NCI-H1048 (cell line): ENCODE data around the gene GBP5.
"Not testable (repeated sequence)": the region's sequence is repeated elsewhere in the genome, so short reads cannot be mapped to it uniquely, and the experiment has no call there.

Experiments used
- DNase-seq: peaks from one replicate; lab custom pipeline; 2025; lab: John Stamatoyannopoulos, UW

GBP5 gene

GRCh38 chr1:89284078-89284763, 11.6 kb upstream of the GBP5 start:
- not testable (repeated sequence) for DNase-seq

DNA sequence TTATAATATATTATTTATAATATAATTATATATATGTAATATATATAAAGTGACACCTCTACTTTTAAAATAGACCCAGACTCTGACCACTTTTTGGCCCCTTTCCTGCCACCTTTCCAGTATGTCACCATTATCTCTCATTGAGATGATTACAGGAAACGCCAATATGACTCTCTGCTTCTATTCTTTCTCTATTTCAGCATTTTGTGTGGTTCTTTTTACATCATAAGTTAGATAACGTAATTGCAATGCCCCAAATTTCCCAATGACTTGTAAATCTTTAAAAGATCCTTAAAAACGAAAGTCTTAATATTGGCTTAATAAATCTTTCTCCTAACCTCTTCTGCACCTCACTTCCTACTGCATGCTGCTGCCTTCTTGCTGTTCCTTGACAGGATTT, 8.1 kb upstream of the GBP5 start:
- no peak for DNase-seq

- DNase-seq = no peak
Measured at GRCh38 chr1:89279011-89279466, 6.4 kb upstream of the GBP5 start.

- DNase-seq = no peak
Measured at GRCh38 chr1:89277725-89278124, 5.1 kb upstream of the GBP5 start.

GRCh38 chr1:89276690-89277089, 4.0 kb upstream of the GBP5 start:
- DNase-seq = no peak

DNA sequence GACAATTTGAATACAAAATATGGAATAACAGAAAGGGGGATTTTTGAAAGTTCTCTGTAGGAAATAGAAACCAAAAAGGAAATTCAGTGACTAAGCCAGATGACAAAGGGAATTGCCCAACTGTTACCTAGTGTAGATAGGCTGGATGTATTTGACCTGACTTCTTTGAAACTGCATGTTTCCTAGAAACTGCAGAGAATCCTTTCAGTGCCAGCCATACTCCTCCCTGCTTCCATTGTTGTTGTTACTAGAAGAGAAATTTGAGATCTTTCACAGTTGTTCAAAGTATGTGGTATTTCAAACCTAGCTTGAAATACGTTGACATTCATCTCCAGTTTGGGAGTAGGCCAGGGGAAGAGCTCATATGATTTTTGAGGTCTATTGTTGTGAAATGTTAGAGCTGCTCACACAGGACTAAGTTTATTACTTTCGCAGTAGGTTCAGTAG, 1.8 kb upstream of the GBP5 start:
- no peak for DNase-seq

DNA sequence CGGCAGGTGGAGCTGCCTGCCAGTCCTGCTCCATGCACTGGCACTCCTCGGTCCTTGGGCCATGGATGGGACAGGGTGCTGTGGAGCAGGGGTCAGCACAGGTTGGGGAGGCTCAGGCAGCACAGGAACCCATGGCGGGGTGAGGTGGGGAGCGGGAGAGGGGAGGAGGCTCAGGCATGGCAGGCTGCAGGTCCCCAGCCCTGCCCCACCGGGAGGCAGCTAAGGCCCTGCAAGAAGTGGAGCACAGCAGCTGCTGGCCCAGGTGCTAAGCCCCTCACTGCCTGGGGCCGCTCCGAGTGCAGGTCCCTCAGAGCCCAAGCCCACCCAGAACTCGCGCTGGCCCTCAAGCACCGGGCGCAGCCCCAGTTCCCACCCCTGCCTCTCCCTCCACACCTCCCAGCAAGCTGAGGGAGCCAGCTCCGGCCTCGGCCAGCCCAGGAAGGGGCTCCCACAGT, 691 bp upstream of the GBP5 start:
- DNase-seq = no peak

GRCh38 chr1:89271341-89272015, 1.2 kb downstream of the GBP5 start:
- no peak for DNase-seq

GRCh38 chr1:89270423-89270822, 2.2 kb downstream of the GBP5 start:
- no peak for DNase-seq

DNA sequence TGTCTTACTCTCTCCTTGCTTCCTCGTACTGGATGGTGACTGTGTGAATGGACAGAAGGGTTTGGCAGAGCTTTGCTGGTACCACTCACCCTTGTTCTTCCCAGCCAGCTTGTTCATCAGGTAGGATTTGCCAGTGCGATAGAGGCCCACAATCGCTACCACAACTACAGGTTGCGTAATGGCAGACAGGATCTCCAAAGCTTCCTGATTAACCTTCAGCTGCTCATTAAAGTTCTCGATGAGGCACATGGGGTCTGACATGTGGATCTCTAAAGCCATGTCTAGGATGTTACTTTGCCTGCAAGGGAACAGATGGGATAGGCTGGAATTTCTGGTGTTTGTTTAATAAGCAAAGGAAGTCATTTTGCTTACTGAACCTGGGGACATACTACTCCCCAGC, 3.4 kb downstream of the GBP5 start:
- DNase-seq = no peak

GRCh38 chr1:89262643-89263042, 10.0 kb downstream of the GBP5 start:
- DNase-seq = no peak

DNA sequence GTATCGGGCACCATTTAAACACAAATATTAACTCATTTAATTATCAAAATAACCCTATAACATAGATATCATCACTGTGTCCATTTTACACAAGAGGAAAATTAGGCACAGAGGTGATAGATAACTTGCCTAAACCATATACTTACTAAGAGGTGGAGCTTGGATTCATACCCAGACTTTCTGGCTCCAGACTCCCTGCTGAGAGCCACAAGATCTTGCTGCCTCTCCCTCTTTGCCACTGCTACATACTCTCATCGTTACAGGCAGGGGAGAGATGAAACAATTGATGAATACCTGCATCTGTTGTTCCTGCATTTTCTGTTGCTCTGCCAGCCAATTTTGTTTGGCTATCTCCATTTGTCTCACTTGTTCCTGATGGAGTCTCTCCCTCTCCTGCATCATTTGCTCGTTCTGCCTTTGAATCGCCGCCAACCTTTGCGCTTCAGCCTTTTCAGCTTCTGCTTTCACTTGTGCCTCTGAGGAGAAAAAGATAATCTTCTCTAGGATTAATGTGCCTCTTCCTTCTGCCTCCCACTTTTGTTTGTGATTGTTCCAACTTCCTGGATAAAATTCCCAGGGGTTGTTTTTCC, 10.6 kb downstream of the GBP5 start:
- no peak for DNase-seq

- no peak for DNase-seq
Measured at GRCh38 chr1:89260566-89261255, 11.9 kb downstream of the GBP5 start.

DNA sequence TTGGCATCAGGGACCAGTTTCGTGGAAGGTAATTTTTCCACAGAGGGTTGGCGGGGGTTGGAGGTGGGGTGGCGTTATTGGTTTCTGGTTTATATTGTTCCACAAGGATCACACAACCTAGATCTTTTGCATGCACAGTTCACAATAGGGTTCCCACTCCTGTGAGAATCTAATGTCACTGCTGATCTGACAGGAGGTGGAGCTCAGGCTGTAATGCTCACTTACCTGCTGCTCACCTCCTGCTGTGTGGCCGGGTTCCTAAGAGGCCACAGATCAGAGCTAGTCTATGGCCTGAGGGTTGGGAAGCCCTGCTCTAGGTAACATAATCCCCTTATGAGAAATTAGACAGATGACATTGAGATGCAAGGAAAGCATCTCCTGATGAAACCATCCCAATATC, 12.6 kb downstream of the GBP5 start:
- no peak for DNase-seq

- no peak for DNase-seq
Measured at GRCh38 chr1:89259283-89259971, 13.2 kb downstream of the GBP5 start.

DNA sequence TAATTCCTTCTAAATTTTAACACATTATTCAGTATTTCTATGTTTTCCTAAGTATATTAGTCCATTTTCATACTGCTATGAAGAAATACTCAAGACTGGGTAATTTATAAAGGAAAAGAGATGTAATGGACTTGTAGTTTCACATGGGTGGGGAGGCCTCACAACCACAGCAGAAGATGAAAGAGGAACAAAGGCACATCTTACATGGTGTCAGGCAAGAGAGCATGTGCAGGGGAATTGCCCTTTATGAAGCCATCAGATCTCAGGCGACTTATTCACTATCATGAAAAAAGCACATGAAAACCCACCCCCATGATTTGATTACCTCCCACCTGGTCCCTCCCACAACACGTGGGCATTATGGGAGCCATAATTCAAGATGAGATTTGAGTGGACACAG, 15.6 kb downstream of the GBP5 start:
- no peak for DNase-seq

DNA sequence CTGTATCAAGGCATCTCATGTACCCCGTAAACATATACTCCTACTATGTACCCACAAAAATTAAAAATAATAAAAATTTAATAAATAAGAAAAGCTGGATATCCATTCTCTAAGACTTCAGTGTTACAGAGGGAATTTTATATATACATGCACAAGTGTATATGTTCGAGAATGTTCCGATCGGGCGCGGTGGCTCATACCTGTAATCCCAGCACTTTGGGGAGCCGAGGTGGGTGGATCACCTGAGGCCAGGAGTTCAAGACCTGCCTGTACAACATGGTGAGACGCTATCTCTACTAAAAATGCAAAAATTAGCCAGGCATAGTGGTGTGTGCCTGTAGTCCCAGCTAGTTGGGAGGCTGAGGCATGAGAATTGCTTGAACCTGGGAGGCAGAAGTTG, 17.1 kb downstream of the GBP5 start:
- DNase-seq = not testable (repeated sequence)

DNA sequence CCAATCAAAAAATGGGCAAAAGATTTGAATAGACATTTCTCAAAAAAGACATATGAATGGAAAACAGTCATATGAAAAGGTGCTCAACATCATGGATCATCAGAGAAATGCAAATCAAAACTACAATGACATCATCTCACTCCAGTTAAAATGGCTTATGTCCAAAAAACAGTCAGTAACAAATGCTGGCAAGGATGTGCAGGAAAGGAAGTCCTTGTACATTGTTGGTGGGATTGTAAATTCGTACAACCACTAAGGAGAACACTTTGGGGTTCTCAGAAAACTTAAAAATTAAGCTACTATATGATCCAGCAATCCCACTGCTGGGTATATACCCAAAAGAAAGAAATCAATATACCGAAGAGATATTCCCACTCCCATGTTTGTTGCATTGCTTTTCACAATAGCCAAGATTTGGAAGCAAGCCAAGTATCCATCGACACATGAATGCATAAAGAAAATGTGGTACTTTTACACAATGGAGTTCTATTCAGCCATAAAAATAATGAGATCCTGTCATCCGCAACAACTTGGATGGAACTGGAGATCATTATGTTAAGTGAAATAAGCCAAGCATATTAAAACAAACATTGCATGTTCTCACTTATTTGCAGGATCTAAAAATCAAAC, 17.9 kb downstream of the GBP5 start:
- peak; percentile 34 for DNase-seq

DNA sequence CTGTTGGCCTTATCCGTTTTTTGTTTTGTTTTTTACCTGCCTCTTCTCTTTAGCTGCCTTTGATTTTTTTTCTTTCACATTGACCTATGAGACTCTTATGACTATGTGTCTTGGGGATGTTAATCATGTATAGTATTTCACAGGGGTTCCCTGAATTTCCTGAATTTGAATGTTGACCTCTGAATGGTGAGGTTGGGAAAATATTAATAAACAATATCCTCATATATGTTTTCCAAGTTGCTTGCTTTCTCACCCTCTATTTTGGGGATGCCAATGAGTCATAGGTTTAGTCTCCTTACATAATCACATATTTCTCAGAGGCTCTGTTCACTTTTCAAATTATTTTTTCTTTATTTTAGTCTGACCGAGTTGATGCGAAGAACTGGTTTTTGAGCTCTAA, 29.6 kb downstream of the GBP5 start:
- no peak for DNase-seq
